ENCODE measurements around the gene GLDC.

Gene GLDC

GRCh38 chr9:6576987-6577386 is 68.5 kb downstream of the GLDC start:
- Histone ChIP-seq H3K4me1 (ENCODE audit: control insufficient read depth, insufficient read depth, low read length) (no peaks in the 10 kb centered on the region), H3K27me3 (ENCODE audit: control insufficient read depth, insufficient read depth, low read length) (no peaks in the 10 kb centered on the region), H3K36me3 (ENCODE audit: control insufficient read depth, insufficient read depth, low read length) (peaks cover 2% of the 10 kb centered on the region; the same call in 1 of the 2 replicates), H3K9me3 (ENCODE audit: control insufficient read depth, insufficient read depth, low read length) (no peaks in the 10 kb centered on the region), H3K27ac (ENCODE audit: low read length) (no peak overlapping the region), H3K4me3 (ENCODE audit: low read length) (no peak overlapping the region)
- no CpG with 5 or more reads among the region's 6 CpGs for WGBS (ENCODE audit: insufficient coverage, insufficient read length)
- DNase-seq (ENCODE audit: low read depth, low spot score): no peak

- DNase-seq (ENCODE audit: low read depth, low spot score): no peak
- Histone ChIP-seq H3K4me3 (ENCODE audit: low read length) (no peak overlapping the region), H3K27ac (ENCODE audit: low read length) (no peak overlapping the region), H3K36me3 (ENCODE audit: control insufficient read depth, insufficient read depth, low read length) (peaks cover 2% of the 10 kb centered on the region; the same call in 1 of the 2 replicates), H3K9me3 (ENCODE audit: control insufficient read depth, insufficient read depth, low read length) (no peaks in the 10 kb centered on the region), H3K27me3 (ENCODE audit: control insufficient read depth, insufficient read depth, low read length) (no peaks in the 10 kb centered on the region), H3K4me1 (ENCODE audit: control insufficient read depth, insufficient read depth, low read length) (no peaks in the 10 kb centered on the region)
- WGBS (ENCODE audit: insufficient coverage, insufficient read length): no CpG with 5 or more reads among the region's 4 CpGs
Observed at GRCh38 chr9:6575324-6576034, 70.0 kb downstream of the GLDC start.

GRCh38 chr9:6567140-6567591 is 78.4 kb downstream of the GLDC start:
- no peak overlapping the region for H3K27ac ChIP-seq (ENCODE audit: low read length)
- no peak for DNase-seq (ENCODE audit: low read depth, low spot score)
- no peaks in the 10 kb centered on the region for H3K9me3 ChIP-seq (ENCODE audit: control insufficient read depth, insufficient read depth, low read length)
- no peak overlapping the region for H3K4me3 ChIP-seq (ENCODE audit: low read length)
- no peaks in the 10 kb centered on the region for H3K4me1 ChIP-seq (ENCODE audit: control insufficient read depth, insufficient read depth, low read length)
- WGBS (ENCODE audit: insufficient coverage, insufficient read length): no CpG with 5 or more reads among the region's 5 CpGs
- H3K27me3 ChIP-seq (ENCODE audit: control insufficient read depth, insufficient read depth, low read length): no peaks in the 10 kb centered on the region
- H3K36me3 ChIP-seq (ENCODE audit: control insufficient read depth, insufficient read depth, low read length): peaks cover 2% of the 10 kb centered on the region; the same call in 1 of the 2 replicates

- WGBS (ENCODE audit: insufficient coverage, insufficient read length): no CpG with 5 or more reads among the region's 10 CpGs
- Histone ChIP-seq H3K9me3 (ENCODE audit: control insufficient read depth, insufficient read depth, low read length) (no peaks in the 10 kb centered on the region), H3K4me3 (ENCODE audit: low read length) (no peak overlapping the region), H3K4me1 (ENCODE audit: control insufficient read depth, insufficient read depth, low read length) (no peaks in the 10 kb centered on the region), H3K36me3 (ENCODE audit: control insufficient read depth, insufficient read depth, low read length) (peaks cover 2% of the 10 kb centered on the region; the same call in 1 of the 2 replicates), H3K27ac (ENCODE audit: low read length) (no peak overlapping the region), H3K27me3 (ENCODE audit: control insufficient read depth, insufficient read depth, low read length) (no peaks in the 10 kb centered on the region)
- no peak for DNase-seq (ENCODE audit: low read depth, low spot score)
Observed at GRCh38 chr9:6566409-6567139, 79.0 kb downstream of the GLDC start.

GRCh38 chr9:6565312-6565711 is 80.2 kb downstream of the GLDC start:
- Histone ChIP-seq H3K27ac (ENCODE audit: low read length) (no peak overlapping the region), H3K36me3 (ENCODE audit: control insufficient read depth, insufficient read depth, low read length) (peaks cover 2% of the 10 kb centered on the region; the same call in 1 of the 2 replicates), H3K27me3 (ENCODE audit: control insufficient read depth, insufficient read depth, low read length) (no peaks in the 10 kb centered on the region), H3K9me3 (ENCODE audit: control insufficient read depth, insufficient read depth, low read length) (no peaks in the 10 kb centered on the region), H3K4me3 (ENCODE audit: low read length) (no peak overlapping the region), H3K4me1 (ENCODE audit: control insufficient read depth, insufficient read depth, low read length) (no peaks in the 10 kb centered on the region)
- no CpG with 5 or more reads among the region's 8 CpGs for WGBS (ENCODE audit: insufficient coverage, insufficient read length)
- DNase-seq (ENCODE audit: low read depth, low spot score): no peak

GRCh38 chr9:6564868-6565267 is 80.7 kb downstream of the GLDC start:
- H3K4me1 ChIP-seq (ENCODE audit: control insufficient read depth, insufficient read depth, low read length): no peaks in the 10 kb centered on the region
- no CpG with 5 or more reads among the region's 3 CpGs for WGBS (ENCODE audit: insufficient coverage, insufficient read length)
- H3K27me3 ChIP-seq (ENCODE audit: control insufficient read depth, insufficient read depth, low read length): no peaks in the 10 kb centered on the region
- H3K4me3 ChIP-seq (ENCODE audit: low read length): no peak overlapping the region
- DNase-seq (ENCODE audit: low read depth, low spot score): no peak
- no peak overlapping the region for H3K27ac ChIP-seq (ENCODE audit: low read length)
- H3K36me3 ChIP-seq (ENCODE audit: control insufficient read depth, insufficient read depth, low read length): peaks cover 2% of the 10 kb centered on the region; the same call in 1 of the 2 replicates
- H3K9me3 ChIP-seq (ENCODE audit: control insufficient read depth, insufficient read depth, low read length): no peaks in the 10 kb centered on the region

GRCh38 chr9:6564360-6564759 is 81.2 kb downstream of the GLDC start:
- no peak for DNase-seq (ENCODE audit: low read depth, low spot score)
- no peaks in the 10 kb centered on the region for H3K9me3 ChIP-seq (ENCODE audit: control insufficient read depth, insufficient read depth, low read length)
- WGBS (ENCODE audit: insufficient coverage, insufficient read length): no CpG with 5 or more reads among the region's 5 CpGs
- no peak overlapping the region for H3K4me3 ChIP-seq (ENCODE audit: low read length)
- H3K36me3 ChIP-seq (ENCODE audit: control insufficient read depth, insufficient read depth, low read length): peaks cover 2% of the 10 kb centered on the region; the same call in 1 of the 2 replicates
- no peaks in the 10 kb centered on the region for H3K4me1 ChIP-seq (ENCODE audit: control insufficient read depth, insufficient read depth, low read length)
- H3K27me3 ChIP-seq (ENCODE audit: control insufficient read depth, insufficient read depth, low read length): no peaks in the 10 kb centered on the region
- no peak overlapping the region for H3K27ac ChIP-seq (ENCODE audit: low read length)

GRCh38 chr9:6562871-6563430 is 82.6 kb downstream of the GLDC start:
- no peak for DNase-seq (ENCODE audit: low read depth, low spot score)
- Histone ChIP-seq H3K4me3 (ENCODE audit: low read length) (no peak overlapping the region), H3K36me3 (ENCODE audit: control insufficient read depth, insufficient read depth, low read length) (peaks cover 4% of the 10 kb centered on the region; the same call in 1 of the 2 replicates), H3K9me3 (ENCODE audit: control insufficient read depth, insufficient read depth, low read length) (no peaks in the 10 kb centered on the region), H3K4me1 (ENCODE audit: control insufficient read depth, insufficient read depth, low read length) (no peaks in the 10 kb centered on the region), H3K27ac (ENCODE audit: low read length) (no peak overlapping the region), H3K27me3 (ENCODE audit: control insufficient read depth, insufficient read depth, low read length) (no peaks in the 10 kb centered on the region)
- no CpG with 5 or more reads among the region's 7 CpGs for WGBS (ENCODE audit: insufficient coverage, insufficient read length)

GRCh38 chr9:6562201-6562600 is 83.3 kb downstream of the GLDC start:
- H3K4me3 ChIP-seq (ENCODE audit: low read length): no peak overlapping the region
- no peak overlapping the region for H3K27ac ChIP-seq (ENCODE audit: low read length)
- no peaks in the 10 kb centered on the region for H3K4me1 ChIP-seq (ENCODE audit: control insufficient read depth, insufficient read depth, low read length)
- H3K27me3 ChIP-seq (ENCODE audit: control insufficient read depth, insufficient read depth, low read length): no peaks in the 10 kb centered on the region
- DNase-seq (ENCODE audit: low read depth, low spot score): no peak
- no peaks in the 10 kb centered on the region for H3K9me3 ChIP-seq (ENCODE audit: control insufficient read depth, insufficient read depth, low read length)
- peaks cover 4% of the 10 kb centered on the region; the same call in 1 of the 2 replicates for H3K36me3 ChIP-seq (ENCODE audit: control insufficient read depth, insufficient read depth, low read length)

GRCh38 chr9:6557883-6558616 is 87.5 kb downstream of the GLDC start:
- no CpG with 5 or more reads among the region's 9 CpGs for WGBS (ENCODE audit: insufficient coverage, insufficient read length)
- H3K9me3 ChIP-seq (ENCODE audit: control insufficient read depth, insufficient read depth, low read length): no peaks in the 10 kb centered on the region
- H3K4me3 ChIP-seq (ENCODE audit: low read length): no peak overlapping the region
- no peaks in the 10 kb centered on the region for H3K4me1 ChIP-seq (ENCODE audit: control insufficient read depth, insufficient read depth, low read length)
- peaks cover 13% of the 10 kb centered on the region for H3K36me3 ChIP-seq (ENCODE audit: control insufficient read depth, insufficient read depth, low read length)
- H3K27ac ChIP-seq (ENCODE audit: low read length): no peak overlapping the region
- no peaks in the 10 kb centered on the region for H3K27me3 ChIP-seq (ENCODE audit: control insufficient read depth, insufficient read depth, low read length)
- DNase-seq (ENCODE audit: low read depth, low spot score): no peak

Measured in iPS DF 6.9 (cell line).